OCI-M1 (cell line): ENCODE measurements around the gene DLGAP5.

Source experiments
- DNase-seq: peaks from one replicate; lab custom pipeline; 2025; lab: John Stamatoyannopoulos, UW

The DLGAP5 gene, protein sequence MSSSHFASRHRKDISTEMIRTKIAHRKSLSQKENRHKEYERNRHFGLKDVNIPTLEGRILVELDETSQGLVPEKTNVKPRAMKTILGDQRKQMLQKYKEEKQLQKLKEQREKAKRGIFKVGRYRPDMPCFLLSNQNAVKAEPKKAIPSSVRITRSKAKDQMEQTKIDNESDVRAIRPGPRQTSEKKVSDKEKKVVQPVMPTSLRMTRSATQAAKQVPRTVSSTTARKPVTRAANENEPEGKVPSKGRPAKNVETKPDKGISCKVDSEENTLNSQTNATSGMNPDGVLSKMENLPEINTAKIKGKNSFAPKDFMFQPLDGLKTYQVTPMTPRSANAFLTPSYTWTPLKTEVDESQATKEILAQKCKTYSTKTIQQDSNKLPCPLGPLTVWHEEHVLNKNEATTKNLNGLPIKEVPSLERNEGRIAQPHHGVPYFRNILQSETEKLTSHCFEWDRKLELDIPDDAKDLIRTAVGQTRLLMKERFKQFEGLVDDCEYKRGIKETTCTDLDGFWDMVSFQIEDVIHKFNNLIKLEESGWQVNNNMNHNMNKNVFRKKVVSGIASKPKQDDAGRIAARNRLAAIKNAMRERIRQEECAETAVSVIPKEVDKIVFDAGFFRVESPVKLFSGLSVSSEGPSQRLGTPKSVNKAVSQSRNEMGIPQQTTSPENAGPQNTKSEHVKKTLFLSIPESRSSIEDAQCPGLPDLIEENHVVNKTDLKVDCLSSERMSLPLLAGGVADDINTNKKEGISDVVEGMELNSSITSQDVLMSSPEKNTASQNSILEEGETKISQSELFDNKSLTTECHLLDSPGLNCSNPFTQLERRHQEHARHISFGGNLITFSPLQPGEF

DNA sequence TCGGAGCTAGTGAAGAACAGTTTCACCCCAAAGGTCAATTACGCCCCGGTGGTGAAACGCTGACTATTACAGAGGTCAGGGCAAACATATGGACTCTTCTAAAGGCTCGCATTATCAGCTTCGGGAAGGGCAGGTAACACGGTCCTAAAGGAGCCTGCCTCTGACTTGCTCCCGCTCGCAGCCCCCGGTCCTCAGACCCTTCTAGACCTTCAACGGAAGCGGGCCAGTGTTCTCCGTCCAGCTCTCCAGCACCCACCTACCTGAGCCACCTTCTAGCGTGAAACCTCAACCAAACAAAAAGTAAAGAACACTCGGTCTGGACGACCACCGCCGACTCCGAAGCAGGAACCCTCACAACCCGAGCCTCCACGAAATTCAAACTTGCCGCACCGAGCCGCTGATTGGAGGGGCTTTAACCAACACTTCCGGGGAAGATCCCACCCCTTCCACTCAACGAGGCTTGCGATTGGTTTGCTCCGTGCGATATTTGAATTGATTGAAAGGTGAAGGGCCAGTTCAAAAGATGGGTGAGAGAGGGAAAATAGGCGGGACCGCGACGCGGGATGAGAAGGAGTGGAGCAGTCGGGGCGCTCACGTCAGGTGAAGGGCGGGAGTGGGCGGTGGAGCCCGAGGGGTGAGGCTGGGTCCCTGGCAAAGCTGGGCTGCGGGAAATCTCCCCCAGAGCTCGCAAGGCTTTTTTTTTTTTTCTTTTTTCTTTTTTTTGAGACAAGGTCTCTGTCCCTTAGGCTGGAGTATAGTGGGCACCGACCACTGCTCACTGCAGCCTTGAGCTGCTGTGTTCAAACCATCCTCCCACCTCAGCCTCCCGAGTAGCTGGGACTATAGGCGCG, at the start of gene DLGAP5:
Gene DLGAP5, minus strand, starts transcription at position 383 of the 851 bp plus-strand sequence. CDS start 2,406 bp downstream, outside the sequence.
- peak; percentile 96 for DNase-seq

DNA sequence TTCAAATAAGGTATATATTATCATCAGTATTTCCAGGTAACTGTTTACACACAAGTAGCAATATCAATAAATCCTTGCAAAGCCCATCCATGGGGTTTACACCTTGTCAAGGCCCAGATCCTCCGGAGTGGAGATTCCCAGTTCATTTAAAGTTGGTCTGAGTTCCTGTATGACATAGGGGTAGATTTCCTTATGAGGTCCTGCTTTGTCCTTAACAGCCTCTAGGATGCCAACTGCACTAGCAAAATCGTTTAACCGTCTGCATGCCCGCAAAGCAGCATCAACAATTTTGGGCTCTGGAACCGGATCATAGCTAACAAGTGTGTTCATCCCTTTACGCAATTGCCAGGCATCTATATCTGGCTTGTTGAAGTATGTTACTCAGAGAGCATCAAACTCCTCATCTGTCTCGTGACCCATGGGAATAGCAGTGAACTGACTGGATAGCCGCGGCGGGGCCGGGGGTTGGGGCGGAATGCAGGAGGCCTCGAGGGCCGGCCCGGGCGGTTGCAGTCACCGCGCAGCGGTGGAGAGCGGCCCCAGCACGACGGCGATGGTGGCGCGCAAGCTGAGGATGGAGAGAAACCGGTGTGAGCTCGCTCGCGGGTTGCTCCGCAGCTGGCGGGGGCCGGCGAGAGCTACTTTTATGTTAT, 49.3 kb upstream of the DLGAP5 start:
- no peak for DNase-seq

DNA sequence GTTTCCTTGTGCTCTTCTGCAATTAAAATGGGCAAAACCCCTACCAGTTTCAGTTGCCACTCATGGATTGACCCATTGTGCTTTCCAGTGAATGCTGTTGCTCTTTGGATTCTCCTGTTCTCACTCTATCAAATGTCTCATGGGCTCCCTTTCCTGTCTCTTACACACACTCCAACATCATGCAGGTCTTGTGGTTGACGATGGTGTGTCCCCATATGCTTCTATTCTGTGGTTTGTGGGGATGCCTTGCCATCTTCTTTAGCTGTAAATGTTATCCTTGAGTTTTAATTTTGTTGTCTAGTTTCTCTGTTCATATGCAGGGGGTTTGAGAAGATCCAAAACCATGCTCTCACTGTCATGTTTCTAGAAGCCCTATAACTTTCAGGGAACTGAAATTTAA, 47.9 kb upstream of the DLGAP5 start:
- no peak for DNase-seq

DNA sequence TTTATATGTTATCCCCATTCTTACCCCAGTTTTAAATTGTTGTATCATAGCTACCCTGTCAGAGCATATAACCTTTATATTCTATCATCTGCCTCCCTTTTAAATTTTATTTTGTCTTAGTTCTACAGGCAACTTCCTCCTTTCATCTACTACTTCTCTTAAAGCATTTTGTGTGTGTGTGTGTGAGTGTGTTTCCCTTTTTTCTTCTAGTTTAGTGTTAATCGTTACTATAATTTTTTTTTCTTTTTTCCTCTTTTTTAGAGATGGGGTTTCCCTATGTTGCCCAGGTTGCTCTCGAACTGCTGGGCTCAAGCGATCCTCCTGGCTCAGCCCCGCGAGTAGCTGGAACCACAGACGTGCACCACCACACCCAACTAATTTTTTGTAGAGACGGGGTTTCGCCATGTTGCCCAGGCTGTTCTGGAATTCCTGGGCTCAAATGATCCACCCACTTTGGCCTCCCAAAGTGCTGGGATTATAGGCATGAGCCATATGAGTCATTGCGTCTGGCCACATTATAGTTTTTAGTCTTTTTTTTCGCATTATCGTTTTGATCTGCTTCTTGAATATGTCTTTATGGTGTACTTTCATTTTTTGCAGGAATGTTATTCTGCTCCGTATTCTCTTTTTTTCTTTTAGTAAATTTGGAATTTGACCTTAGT, 46.8 kb upstream of the DLGAP5 start:
- peak; percentile 41 for DNase-seq

DNA sequence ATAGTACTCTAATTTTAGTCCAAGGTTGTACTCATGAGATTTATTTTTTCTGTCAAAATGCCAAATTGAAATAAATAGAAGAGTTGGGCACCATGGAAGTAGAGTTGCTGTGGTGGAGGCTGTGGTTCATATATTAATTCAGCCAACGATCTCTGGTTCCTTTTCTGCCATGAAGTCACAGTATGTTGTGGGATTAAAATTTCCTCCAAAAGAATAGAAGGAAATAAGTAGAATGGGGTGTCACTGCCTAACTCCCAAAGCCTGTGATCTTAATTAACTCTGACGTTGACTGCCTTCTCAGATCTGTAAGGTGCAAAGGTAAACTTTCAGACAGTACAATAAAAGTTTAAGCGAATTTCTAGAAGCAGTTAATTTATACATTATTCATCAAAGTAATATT, 42.2 kb upstream of the DLGAP5 start:
- no peak for DNase-seq

DNA sequence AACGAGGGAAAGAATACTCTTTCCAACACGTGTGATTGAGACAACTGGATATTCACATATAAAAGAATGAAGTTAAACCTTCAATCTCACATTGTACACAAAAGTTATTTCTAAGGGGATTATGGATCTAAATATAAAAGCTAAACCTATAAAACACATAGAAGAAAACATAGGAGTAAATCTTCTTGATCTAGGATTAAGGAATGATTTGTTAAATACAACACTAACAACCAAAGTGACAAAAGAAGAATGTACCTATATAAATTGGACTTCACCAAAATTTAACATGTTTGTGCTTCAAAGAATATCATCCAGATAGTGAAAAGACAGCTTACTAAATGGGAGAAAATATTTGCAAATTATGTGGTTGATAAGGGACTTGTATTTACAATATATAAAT, 36.9 kb upstream of the DLGAP5 start:
- no peak for DNase-seq

DNA sequence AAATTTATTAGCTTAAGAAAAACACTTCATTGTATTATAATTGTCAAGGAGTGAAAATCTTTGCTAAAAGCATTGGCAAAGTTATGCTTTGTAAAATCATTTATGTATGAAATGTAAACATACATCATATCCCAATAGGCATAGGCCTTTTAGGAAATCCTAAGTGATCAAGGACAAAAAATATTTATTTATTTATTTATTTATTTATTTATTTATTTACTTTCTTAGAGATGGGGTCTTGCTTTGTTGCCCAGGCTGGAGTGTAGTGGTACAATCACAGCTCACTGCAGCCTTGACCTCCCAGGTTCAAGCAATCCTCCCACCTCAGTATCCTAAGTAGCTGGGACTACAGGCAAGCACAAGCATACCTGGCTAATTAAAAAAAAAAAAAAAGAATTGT, 32.0 kb upstream of the DLGAP5 start:
- no peak for DNase-seq

DNA sequence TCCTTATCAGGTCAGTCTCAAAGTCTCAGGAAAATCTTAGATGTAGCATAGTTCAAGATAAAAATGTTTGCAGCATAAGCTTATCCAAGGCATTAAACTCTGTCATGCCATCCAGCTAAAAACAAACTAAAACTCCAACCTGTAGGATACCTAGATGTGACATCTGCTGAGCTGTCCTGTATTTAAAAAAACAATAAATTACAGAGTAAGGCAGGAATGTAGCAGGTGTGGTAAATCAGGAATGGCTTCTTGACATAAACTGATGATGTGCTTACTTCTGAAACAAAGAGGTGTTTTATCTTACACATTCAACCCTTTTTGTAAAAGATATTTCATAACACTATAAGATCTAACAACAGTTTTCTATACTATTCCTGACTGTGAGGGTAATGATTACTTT, 30.6 kb upstream of the DLGAP5 start:
- DNase-seq, result no peak

DNA sequence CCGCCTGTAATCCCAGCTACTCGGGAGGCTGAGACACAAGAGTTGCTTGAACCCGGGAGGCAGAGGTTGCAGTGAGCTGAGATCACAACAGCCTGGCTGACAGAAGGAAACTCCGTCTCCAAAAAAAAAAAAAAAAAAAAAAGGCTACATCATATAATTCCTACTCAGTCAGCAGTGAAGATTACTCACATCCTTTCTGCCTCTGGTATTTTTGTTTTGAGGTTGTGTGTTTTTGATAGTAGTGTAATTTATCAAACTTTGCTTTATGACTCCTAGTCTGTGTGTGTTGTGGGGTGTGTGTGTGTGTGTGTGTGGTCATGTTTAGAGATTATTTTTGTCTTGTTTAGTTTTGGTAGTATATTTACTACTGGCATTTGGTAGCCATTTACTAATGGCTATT, 29.8 kb upstream of the DLGAP5 start:
- DNase-seq, result no peak

DNA sequence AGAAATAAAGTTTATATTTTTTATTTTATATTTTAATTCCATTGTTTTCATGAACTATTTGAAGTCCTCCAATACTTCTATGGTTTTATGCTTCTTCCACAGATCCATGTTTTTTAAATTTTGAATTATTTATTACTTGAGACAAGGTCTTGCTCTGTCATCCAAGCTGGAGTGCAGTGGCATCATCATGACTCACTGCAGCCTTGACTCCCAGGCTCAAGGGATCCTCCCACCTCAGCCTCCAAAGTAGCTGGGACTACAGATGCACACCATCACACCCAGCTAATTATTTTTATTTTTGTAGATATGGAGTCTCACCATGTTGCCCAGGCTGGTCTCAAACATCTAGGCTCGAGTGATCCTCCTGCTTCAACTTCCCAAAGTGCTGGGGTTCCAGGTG, 28.8 kb upstream of the DLGAP5 start:
- DNase-seq, result no peak

DNA sequence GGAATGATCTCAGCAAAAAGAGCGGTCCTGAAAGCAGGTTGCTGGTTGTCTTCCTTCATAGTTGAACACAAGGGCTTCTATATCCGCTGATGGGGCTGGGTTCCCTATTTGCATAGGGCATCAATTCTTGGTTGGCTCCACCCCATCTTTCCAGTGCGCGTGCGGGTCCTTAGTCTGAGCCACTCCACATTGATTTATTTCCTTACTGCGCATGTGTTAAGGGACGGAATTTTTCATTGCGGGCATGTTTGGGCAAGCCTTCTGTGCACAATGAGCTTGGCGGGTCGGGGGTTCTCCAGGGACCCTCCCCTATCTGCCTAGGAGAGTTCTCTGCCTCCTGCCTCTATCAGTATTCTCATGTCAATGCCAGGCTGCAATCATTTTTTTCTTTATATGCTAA, 21.2 kb upstream of the DLGAP5 start:
- DNase-seq, result no peak

DNA sequence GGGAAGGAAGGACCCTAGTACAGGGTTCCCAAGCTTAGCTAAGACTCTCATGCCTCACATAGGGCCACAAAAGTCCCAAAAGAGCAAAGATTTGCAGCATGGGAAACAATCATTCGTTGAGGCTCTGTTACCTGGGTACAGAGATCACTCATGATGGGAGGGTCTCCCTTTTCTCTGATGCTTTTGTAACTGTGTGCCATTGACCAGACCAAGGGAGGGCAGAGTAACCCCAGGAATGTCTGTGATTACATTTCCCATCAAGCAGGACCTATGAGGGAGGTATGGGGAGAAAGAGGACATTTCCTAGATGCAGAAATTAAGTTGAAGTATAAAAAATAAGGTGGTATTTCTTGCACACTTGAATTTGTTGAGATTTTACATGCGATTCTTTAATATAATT, 16.4 kb upstream of the DLGAP5 start:
- DNase-seq, result no peak

DNA sequence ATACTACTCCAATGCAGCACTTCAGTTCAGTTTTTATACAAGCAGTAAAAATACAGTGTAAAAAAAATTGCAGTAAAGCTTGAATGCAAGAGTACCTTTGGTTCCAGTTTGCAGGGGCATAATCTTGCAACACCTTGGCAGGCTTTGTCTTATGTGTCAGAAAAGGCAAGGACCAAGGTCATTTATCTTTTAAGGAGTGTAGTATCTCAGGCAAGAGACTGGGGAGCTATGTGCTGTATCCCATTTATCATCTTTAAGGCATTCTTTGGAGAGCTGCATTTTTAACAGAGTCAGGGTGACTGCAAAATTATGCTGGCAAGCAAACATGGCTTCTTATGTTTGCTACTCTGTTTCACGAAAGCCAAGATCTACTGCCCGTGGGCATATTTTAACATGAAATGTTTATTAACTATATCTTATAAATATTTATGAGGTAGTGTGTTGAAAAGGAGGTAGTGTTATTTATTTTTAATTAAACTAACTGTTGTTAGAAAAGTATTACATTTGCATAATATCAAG, 14.8 kb upstream of the DLGAP5 start:
- DNase-seq, result no peak

DNA sequence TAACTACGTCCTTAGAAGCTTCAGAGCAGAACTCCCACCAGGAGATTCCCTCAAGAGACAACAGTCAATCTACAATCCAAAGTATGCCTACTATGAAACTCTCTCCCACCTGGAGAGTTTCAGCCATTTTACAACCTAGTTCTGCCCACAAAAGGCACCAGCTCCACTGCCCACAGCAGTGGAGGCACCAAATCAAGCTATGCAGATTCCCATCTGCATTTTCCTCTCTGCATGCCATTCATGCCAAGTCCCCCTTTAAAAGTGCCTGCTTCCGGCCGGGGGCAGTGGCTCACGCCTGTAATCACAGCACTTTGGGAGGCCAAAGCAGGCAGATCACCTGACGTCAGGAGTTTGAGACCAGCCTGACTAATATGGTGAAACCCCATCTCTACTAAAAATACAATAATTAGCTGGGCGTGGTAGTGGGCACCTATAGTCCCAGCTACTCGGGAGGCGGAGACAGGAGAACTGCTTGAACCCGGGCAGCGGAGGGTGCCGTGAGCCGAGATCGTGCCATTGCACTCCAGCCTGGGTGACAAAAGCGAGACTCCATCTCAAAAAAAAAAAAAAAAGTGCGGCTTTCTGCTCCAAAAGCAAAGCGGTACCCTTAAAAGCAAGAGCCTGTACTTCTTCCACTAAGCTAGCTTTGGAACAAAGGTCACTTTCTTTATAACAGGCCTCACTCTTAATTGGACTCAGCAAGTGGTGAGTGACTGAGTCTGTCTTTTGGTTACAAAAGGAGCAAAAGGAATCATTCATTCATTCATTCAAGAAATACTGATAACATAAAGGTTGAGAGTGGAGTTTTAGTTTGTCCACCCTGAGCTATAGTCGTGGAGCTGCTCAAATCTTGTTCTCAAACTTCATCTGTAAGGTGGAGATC, 10.1 kb upstream of the DLGAP5 start:
- DNase-seq, result no peak

DNA sequence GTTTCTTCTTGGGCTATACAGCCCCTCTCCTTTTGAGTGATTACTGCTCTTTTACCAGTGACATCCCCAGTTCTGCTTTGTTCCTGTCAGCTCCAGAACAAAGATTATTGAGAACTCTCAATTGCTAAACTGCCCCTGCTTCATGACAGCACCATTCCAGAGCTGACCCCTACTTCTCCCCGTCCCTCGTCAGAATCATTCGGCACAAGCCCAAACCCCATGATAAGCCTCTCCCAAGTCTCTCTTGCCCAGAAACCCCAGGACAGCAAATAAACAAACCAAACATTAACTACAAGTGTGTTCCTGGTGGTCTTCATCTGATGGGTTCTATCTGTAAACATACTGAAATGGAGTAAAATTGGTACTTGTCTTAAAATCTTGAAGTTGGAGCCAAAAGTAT, 9.3 kb upstream of the DLGAP5 start:
- DNase-seq, result no peak

DNA sequence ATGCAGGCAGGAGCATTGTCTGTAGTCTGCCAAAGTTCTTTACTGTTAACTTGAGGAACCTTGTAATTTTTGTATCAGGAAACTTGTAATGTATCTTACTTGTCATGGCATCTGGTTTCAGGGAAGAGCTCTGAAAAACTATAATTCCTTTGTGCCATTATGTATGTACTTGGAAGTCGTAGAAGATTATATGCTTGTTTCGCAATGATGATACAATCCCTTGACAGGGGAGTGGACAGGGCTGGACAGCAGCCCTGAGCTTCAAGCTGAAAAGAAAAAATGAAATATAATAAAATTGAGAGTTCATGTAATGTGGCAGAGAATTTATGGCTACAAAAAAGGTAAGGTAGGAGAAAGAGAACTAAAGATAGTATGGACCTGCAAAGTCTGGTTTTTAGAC, 7.4 kb upstream of the DLGAP5 start:
- no peak for DNase-seq

DNA sequence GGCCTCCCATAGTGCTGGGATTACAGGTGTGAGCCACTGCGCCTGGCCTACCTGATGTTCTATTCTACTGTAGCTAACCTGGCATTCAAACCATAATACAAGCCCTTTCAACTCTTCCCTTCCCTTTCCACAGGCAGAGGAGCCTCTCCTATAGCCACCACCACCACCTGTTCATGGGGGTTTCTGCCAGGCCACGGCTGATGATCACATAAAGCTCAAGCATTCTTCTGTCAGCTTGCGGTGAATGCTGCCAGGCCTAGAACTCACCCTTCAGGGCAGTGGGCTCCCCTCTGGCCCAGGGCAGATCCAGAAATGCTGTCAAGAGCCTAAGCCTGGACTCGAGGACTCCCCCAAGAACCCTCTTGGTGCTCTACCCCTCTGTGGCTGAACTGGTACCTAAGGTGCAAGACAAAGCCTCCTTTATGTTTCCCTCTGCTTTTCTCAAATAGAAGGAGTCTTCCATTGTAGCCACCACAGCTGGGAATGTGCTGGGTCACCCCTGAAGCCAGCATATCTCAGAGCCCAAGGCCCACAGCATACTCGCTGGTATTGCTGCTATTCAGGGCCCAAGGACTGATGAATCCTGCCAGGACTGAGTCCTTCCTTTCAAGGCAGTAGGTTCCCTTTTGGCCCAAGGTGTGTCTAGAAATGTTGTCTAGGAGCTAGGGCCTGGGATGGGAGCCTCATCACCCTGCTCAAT, 3.4 kb upstream of the DLGAP5 start:
- DNase-seq, result no peak

DNA sequence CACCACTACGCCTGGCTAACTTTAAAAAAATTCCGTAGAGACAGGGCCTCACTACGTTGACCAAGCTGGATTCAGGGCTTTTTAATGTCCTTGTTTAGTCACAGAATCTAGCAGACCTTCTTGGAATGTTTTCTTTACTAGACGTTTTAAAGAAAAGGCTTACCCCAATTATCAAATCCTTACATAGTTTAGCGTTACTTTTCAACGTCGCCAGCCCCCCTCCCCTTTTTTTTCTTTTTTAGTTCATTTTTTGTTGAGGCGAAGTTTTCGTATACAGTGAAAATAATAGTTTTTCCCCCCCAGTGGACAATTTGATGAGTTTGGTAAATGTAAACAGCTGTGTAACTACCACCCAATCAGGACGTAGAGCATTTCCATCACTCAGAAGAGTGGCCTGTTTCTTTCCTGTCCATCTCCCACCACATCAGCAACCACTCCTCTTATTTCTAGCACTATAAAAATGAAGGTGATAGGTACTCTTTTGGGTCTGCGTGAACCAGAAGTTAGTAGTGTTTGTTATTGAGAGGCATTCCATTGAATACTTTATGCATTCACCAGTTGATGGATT, 753 bp upstream of the DLGAP5 start:
- peak; percentile 37 for DNase-seq

DNA sequence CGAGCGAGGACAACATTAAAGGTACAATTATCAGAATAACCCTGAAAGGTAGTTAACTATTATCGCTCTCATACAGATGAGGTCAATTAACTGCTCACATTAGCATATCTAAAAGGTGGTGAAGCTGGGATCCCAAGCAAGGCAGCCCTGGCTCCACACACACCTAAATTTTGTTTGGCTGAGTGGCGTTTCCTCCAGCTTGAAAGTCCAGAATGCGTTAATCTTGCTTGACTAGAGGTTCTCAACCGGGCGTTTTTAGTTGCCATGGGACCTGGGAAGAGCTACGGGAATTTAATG, 531 bp downstream of the DLGAP5 start:
- DNase-seq, result no peak
